ENCODE data around the gene ZMYND8.

DNA sequence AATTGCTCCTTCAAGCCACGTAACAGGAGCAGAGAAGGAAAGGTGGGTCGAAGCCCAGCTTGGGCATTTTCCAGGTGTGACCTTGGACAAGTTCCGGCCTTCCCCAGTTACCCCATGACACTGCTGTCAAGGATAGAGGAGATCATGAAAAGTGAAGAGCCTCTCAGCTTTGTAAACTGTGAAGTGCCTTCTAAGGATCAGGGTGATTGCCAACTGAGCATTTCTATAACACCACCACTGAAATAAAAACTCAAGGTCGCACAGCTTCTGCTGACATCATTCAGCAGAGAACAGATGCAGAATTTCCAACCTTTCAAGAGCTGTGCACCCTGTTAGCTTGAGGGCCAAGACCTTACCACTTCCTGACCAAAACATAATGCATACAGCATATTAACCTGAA, 24.0 kb upstream of the ZMYND8 start:
- TF ChIP-seq NFRKB (IDR thresholded peaks at IDR 0.05) (no peak), SUZ12 (IDR thresholded peaks at IDR 0.05) (no peak), BHLHE40 (IDR thresholded peaks at IDR 0.05; ENCODE audit: borderline replicate concordance) (no peak), LEF1 (IDR thresholded peaks at IDR 0.05; ENCODE audit: borderline replicate concordance) (no peak), TARDBP (IDR thresholded peaks at IDR 0.05) (no peak), FOXK2 (IDR thresholded peaks at IDR 0.05) (no peak)
